A549 (cell line): ENCODE data around the gene IQGAP2.

ENCODE experiments used
- EP300 ChIP-seq, 2 experiments: fragments of >200 bp; sonication (Bioruptor Twin); formaldehyde crosslinking; IDR thresholded peaks; 2 replicates in 1 of 2; 3 replicates in 1 of 2; pipeline ENCODE4 v1.6.1; 2016 to 2017
- ESRRA ChIP-seq: fragments of 150-350 bp; IDR thresholded peaks from 2 replicates; pipeline ENCODE4 v1.6.1; 2014; ENCODE audit warnings: mild to moderate bottlenecking, low read length, borderline replicate concordance
- KDM1A ChIP-seq: fragments of 200-600 bp; sonication (generic); IDR thresholded peaks from 2 replicates; pipeline ENCODE4 v1.6.1; 2016; ENCODE audit warnings: low read depth, mild to moderate bottlenecking
- POLR2A ChIP-seq: IDR thresholded peaks from 2 replicates; pipeline ENCODE4 v1.6.1; 2012; ENCODE audit warnings: mild to moderate bottlenecking, low read length
- RAD21 ChIP-seq, 2 experiments: fragments of >200 bp in 1 of 2; sonication (Bioruptor Twin) in 1 of 2; formaldehyde crosslinking in 1 of 2; IDR thresholded peaks in 1 of 2; conservative IDR thresholded peaks in 1 of 2; 2 replicates in 1 of 2; 3 replicates in 1 of 2; pipeline ENCODE4 v1.6.1; 2012 to 2018; ENCODE audit warnings: inconsistent platforms in 1 of 2
- RFX5 ChIP-seq: fragments of 450-650 bp; IDR thresholded peaks from 2 replicates; pipeline ENCODE4 v1.7.1; 2014; ENCODE audit warnings: antibody characterized with exemption, mild to moderate bottlenecking, moderate library complexity
- SREBF2 ChIP-seq: fragments of 450-650 bp; IDR thresholded peaks from 2 replicates; pipeline ENCODE4 v1.6.1; 2014; ENCODE audit warnings: mild to moderate bottlenecking, moderate library complexity
- ZNF302 ChIP-seq: fragments of 250-450 bp; sonication (Bioruptor Pico); IDR thresholded peaks from 2 replicates; pipeline ENCODE4 v1.9.0; 2021; ENCODE audit warnings: inconsistent platforms, mild to moderate bottlenecking, moderate library complexity
- TF ChIP-seq, protein P1 (sequence below): fragments of >200 bp; sonication (Bioruptor Twin); formaldehyde crosslinking; IDR thresholded peaks from 3 replicates; pipeline ENCODE4 v1.5.1; 2016
- TF ChIP-seq, protein P2 (sequence below): fragments of 450-650 bp; IDR thresholded peaks from 2 replicates; pipeline ENCODE4 v1.6.1; 2014; ENCODE audit warnings: antibody characterized with exemption
- TF ChIP-seq, protein P3 (sequence below): IDR thresholded peaks from 2 replicates; pipeline ENCODE4 v1.6.1; 2012
- TF ChIP-seq, protein P4 (sequence below): fragments of 200-600 bp; sonication (generic); IDR thresholded peaks from 2 replicates; pipeline ENCODE4 v1.6.1; 2016; ENCODE audit warnings: antibody characterized with exemption, mild to moderate bottlenecking, moderate library complexity

DNA sequence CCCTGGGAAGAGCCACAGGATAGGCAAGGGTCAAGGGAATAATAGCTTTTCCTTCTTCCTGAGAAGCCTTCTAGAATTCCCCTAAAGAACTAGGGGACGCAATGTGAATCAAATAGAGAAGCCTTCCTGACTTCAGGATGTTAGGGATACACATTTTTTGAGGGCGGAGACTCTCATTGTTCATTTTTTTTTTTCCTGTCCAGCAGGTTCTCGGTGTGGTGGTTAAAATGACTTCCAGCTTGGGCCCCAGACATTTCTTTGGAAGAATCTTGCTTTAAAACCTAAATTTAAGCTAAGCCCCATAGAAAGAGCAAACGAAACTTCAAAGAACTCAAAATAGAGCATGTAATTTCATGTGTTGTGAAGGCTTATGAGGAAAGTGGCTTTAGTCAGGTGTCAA, 80.8 kb downstream of the IQGAP2 start:
- TF ChIP-seq, protein P1, sequence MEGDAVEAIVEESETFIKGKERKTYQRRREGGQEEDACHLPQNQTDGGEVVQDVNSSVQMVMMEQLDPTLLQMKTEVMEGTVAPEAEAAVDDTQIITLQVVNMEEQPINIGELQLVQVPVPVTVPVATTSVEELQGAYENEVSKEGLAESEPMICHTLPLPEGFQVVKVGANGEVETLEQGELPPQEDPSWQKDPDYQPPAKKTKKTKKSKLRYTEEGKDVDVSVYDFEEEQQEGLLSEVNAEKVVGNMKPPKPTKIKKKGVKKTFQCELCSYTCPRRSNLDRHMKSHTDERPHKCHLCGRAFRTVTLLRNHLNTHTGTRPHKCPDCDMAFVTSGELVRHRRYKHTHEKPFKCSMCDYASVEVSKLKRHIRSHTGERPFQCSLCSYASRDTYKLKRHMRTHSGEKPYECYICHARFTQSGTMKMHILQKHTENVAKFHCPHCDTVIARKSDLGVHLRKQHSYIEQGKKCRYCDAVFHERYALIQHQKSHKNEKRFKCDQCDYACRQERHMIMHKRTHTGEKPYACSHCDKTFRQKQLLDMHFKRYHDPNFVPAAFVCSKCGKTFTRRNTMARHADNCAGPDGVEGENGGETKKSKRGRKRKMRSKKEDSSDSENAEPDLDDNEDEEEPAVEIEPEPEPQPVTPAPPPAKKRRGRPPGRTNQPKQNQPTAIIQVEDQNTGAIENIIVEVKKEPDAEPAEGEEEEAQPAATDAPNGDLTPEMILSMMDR, result no peak
- TF ChIP-seq, protein P2, sequence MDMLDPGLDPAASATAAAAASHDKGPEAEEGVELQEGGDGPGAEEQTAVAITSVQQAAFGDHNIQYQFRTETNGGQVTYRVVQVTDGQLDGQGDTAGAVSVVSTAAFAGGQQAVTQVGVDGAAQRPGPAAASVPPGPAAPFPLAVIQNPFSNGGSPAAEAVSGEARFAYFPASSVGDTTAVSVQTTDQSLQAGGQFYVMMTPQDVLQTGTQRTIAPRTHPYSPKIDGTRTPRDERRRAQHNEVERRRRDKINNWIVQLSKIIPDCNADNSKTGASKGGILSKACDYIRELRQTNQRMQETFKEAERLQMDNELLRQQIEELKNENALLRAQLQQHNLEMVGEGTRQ, result no peak
- TF ChIP-seq, protein P3, sequence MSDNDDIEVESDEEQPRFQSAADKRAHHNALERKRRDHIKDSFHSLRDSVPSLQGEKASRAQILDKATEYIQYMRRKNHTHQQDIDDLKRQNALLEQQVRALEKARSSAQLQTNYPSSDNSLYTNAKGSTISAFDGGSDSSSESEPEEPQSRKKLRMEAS, result no peak
- TF ChIP-seq ESRRA (no peak), POLR2A (no peak), RAD21 (conservative IDR thresholded peaks at IDR 0.05 in 1 of 2, IDR thresholded peaks at IDR 0.05 in 1 of 2) (no peak), RFX5 (no peak), EP300 (IDR thresholded peaks at IDR 0.05) (no peak), SREBF2 (no peak), KDM1A (no peak), ZNF302 (CRISPR knock-in tag) (no peak)
- TF ChIP-seq, protein P4, sequence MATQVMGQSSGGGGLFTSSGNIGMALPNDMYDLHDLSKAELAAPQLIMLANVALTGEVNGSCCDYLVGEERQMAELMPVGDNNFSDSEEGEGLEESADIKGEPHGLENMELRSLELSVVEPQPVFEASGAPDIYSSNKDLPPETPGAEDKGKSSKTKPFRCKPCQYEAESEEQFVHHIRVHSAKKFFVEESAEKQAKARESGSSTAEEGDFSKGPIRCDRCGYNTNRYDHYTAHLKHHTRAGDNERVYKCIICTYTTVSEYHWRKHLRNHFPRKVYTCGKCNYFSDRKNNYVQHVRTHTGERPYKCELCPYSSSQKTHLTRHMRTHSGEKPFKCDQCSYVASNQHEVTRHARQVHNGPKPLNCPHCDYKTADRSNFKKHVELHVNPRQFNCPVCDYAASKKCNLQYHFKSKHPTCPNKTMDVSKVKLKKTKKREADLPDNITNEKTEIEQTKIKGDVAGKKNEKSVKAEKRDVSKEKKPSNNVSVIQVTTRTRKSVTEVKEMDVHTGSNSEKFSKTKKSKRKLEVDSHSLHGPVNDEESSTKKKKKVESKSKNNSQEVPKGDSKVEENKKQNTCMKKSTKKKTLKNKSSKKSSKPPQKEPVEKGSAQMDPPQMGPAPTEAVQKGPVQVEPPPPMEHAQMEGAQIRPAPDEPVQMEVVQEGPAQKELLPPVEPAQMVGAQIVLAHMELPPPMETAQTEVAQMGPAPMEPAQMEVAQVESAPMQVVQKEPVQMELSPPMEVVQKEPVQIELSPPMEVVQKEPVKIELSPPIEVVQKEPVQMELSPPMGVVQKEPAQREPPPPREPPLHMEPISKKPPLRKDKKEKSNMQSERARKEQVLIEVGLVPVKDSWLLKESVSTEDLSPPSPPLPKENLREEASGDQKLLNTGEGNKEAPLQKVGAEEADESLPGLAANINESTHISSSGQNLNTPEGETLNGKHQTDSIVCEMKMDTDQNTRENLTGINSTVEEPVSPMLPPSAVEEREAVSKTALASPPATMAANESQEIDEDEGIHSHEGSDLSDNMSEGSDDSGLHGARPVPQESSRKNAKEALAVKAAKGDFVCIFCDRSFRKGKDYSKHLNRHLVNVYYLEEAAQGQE, result no peak
